ENCODE results near the gene PTPRO.

DNA sequence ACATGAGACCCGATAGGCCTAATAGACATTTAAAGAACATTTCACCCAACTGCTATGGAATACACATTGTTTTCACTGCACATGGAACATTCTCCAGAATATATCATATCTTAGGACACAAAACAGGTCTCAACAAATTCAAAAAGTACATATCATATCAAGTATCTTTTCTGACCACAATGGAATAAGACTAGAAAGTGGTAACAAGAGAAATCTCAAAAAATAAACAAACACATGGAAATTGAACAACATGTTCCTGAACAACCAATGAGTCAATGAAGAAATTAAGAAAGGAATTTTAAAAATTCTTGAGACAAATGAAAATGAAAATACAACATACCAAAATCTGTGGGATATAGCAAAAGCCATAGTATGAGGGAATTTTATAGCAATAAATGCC lies 208.1 kb downstream of the PTPRO start:
- TF ChIP-seq CTCF (IDR thresholded peaks at IDR 0.05) (no peak), POLR2A (IDR thresholded peaks at IDR 0.05) (no peak)
